GM12878 (cell line): ENCODE measurements around the gene TNP1. TPM values are rescaled to one million over a fixed set of nuclear protein-coding genes. Genes with fewer than 3 reads are reported as not detected.

Source experiments
- ATAC-seq: fragments of 200-7000 bp; cut with Tn5 transposase; 3 replicates; pipeline ENCODE4 v1.9.1; 2020; ENCODE audit warnings: mild to moderate bottlenecking, moderate library complexity
- BruUV-seq: library from RNA; stranded (reverse); fragments of 400-500 nt; replicated peaks from 2 replicates; lab custom pipeline; 2021; lab: Mats Ljungman, UMichigan
- CTCF ChIA-PET: fragments of 300-600 bp; sonication (Branson Sonifier 250); formaldehyde crosslinking; extraction: SDS; loops from one replicate; lab custom pipeline; 2021; ENCODE audit warnings: inconsistent platforms; lab: Yijun Ruan, JAX
- POLR2A ChIA-PET: fragments of 350-600 bp; formaldehyde crosslinking; extraction: SDS; loops from one replicate; lab custom pipeline; 2021; ENCODE audit warnings: inconsistent platforms; lab: Charles Lee
- RAD21 ChIA-PET: fragments of 300-600 bp; sonication (Branson Sonifier 250); formaldehyde crosslinking; loops from one replicate; lab custom pipeline; 2023; ENCODE audit warnings: antibody characterized with exemption; ENCODE audit not compliant: unreplicated experiment; lab: Charles Lee
- SMC1A ChIA-PET: fragments of 300-600 bp; sonication (Branson Sonifier 250); formaldehyde crosslinking; loops from one replicate; lab custom pipeline; 2023; ENCODE audit not compliant: unreplicated experiment, uncharacterized antibody; lab: Charles Lee
- DNase-seq: peaks from one replicate; pipeline ENCODE4 v3.0.0-alpha.2; 2011; ENCODE audit warnings: low read depth, low spot score
- FAIRE-seq: peaks from 3 replicates; lab custom pipeline; 2011; peaks lifted over from hg19 to GRCh38; lab: Jason Lieb, UNC
- H2AFZ ChIP-seq: 2 replicates; pipeline ENCODE4 v1.6.0; 2011; ENCODE audit warnings: low read depth, low read length, control low read depth; ENCODE audit not compliant: control insufficient read depth
- H3K27ac ChIP-seq: 2 replicates; pipeline ENCODE4 v1.5.1; 2011; ENCODE audit warnings: control low read depth; ENCODE audit not compliant: control insufficient read depth, insufficient read depth
- H3K27me3 ChIP-seq, 2 experiments: replicated peaks in 1 of 2; 2 replicates each; pipeline versions ENCODE4 v1.6.0 to v1.6.1; 2011; ENCODE audit warnings: low read length in 1 of 2; ENCODE audit not compliant: control insufficient read depth in 2 of 2, insufficient read depth in 2 of 2
- H3K36me3 ChIP-seq, 2 experiments: 2 replicates each; pipeline ENCODE4 v1.5.1; 2011; ENCODE audit warnings: low read length in 1 of 2; ENCODE audit not compliant: control insufficient read depth in 2 of 2, insufficient read depth in 2 of 2
- H3K4me1 ChIP-seq: 2 replicates; pipeline ENCODE4 v1.6.1; 2011; ENCODE audit warnings: mild to moderate bottlenecking, low read length, moderate library complexity, mixed read lengths; ENCODE audit not compliant: control insufficient read depth, insufficient read depth
- H3K4me2 ChIP-seq: 2 replicates; pipeline ENCODE4 v1.6.0; 2011; ENCODE audit warnings: control low read depth; ENCODE audit not compliant: control insufficient read depth, insufficient read depth
- H3K4me3 ChIP-seq: fragments of 200-600 bp; sonication (generic); 2 replicates; pipeline ENCODE4 v1.5.1; 2016
- H3K79me2 ChIP-seq: 2 replicates; pipeline ENCODE4 v1.6.0; 2011; ENCODE audit warnings: low read length; ENCODE audit not compliant: control insufficient read depth, insufficient read depth
- H3K9ac ChIP-seq: 2 replicates; pipeline ENCODE4 v1.8.0; 2011; ENCODE audit warnings: low read length, control low read depth, mixed read lengths; ENCODE audit not compliant: control insufficient read depth, insufficient read depth
- H3K9me3 ChIP-seq: replicated peaks from 3 replicates; pipeline ENCODE4 v1.5.1; 2011; ENCODE audit warnings: mild to moderate bottlenecking, low read length; ENCODE audit not compliant: control insufficient read depth, insufficient read depth
- H4K20me1 ChIP-seq: 2 replicates; pipeline ENCODE4 v1.6.0; 2011; ENCODE audit not compliant: control insufficient read depth, insufficient read depth
- EZH2 ChIP-seq: IDR thresholded peaks from 2 replicates; pipeline ENCODE4 v1.6.1; 2012; ENCODE audit warnings: low read depth, mild to moderate bottlenecking, control low read depth, inconsistent platforms, low read length, borderline replicate concordance; ENCODE audit not compliant: control insufficient read depth
- POU2F2 ChIP-seq: IDR thresholded peaks from 3 replicates; pipeline ENCODE4 v1.6.1; 2011; ENCODE audit warnings: low read depth, mild to moderate bottlenecking, low read length, borderline replicate concordance
- TAF1 ChIP-seq: IDR thresholded peaks from 2 replicates; pipeline ENCODE4 v1.6.1; 2011; ENCODE audit warnings: mild to moderate bottlenecking, low read depth, low read length, borderline replicate concordance
- ZNF384 ChIP-seq: IDR thresholded peaks from 2 replicates; pipeline ENCODE4 v1.6.1; 2012; ENCODE audit warnings: low read depth, mild to moderate bottlenecking, low read length, improper control_type of control experiment, borderline replicate concordance
- WGBS: methylation state at CpG from one replicate; pipeline ENCODE4 v1.1.6; 2016; ENCODE audit warnings: low lambda C conversion rate; ENCODE audit not compliant: insufficient replicate concordance, insufficient coverage; ENCODE audit errors: missing lambda C conversion rate; 5-methylcytosine and 5-hydroxymethylcytosine counted together
- in situ Hi-C: fragments of 300-500 bp; cut with MboI; formaldehyde crosslinking; loops from 9 replicates; pipeline ENCODE4 v1.14.3; 2018; ENCODE audit warnings: mixed read lengths
- intact Hi-C: fragments of 100-400 bp; cut with micrococcal nuclease; formaldehyde crosslinking; loops from one replicate; pipeline ENCODE4 v1.14.2; 2022; ENCODE audit not compliant: unreplicated experiment
- polyA plus RNA-seq, 11 experiments: library from polyadenylated mRNA; depleted of rRNA in 4 of 11; unstranded in 6 of 11; stranded (reverse) in 5 of 11; fragments of >200 nt; fragmentation: Nextera tagmentation in 4 of 11; fragmentation: Illumina TruSeq in 1 of 11; extraction: Ambion mirVana in 4 of 11; extraction: Trizol in 1 of 11; gene quantifications; 1 replicate in 1 of 11; 2 replicates in 10 of 11; pipeline versions ENCODE4 v1.2.1 to v1.2.3, GENCODE V29; 2011 to 2016; ENCODE audit warnings: inconsistent platforms in 2 of 11, missing spikeins in 2 of 11, low read depth in 1 of 11
- total RNA-seq, 4 experiments: library from RNA; depleted of rRNA in 3 of 4; stranded (reverse); fragments of >200 nt in 3 of 4; fragmentation: Illumina TruSeq in 1 of 4; extraction: Trizol in 1 of 4; gene quantifications; 2 replicates each; pipeline versions ENCODE4 v1.2.1 to v1.2.3, GENCODE V29; 2013 to 2021
- TF ChIP-seq, protein P1 (sequence below): IDR thresholded peaks from 2 replicates; pipeline ENCODE4 v1.6.1; 2011; ENCODE audit warnings: low read depth, mild to moderate bottlenecking, low read length, moderate library complexity, borderline replicate concordance; ENCODE audit errors: extremely low read depth
- TF ChIP-seq, protein P2 (sequence below): fragments of 450-650 bp; IDR thresholded peaks from 2 replicates; pipeline ENCODE4 v1.6.1; 2016; ENCODE audit warnings: mild to moderate bottlenecking

TNP1 gene
- total and polyA plus RNA-seq, 10 of the 15 experiments (the other 5 are each of a cell fraction or from before 2014, with no cell fraction given): not detected

DNA sequence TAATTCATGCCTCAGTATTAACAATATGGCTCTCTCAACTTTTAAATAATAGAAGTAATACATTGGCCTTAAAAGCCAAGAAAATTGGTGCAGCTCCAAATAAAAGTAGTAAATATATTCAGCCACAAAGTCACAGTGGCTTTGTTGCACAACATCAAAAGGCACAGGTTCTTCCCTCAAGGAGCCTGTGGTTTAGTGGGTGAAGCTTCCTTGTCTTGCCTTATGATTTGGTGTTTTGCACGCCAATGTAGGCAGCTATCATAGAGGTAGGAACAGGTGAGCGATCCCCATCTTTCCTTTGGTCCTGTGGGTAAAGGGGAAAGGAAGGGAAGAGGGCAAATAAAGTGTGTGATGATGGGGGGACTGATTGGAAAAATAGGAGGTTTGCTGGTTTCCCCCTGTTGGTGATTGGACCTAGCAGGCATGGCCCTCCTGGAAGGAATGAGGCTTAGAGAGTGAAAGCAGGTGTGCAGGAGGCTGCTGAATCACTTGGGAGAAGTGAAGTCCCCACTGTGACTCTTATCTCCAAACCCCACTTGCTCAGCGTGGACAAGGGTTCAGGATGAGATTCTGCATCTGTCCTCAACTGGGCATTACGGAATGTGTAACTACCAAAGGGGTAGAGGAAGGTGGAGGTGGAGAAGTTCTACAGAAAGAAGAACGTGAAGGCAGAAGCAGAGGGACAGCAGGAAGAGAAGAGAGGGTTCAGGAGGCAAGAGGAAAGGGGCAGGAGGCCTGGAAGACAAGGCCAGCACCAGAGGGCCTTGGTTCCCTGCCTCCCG lies 20.1 kb upstream of the TNP1 start:
- Histone ChIP-seq H3K27me3 (no peaks in the 10 kb centered on the region), H2AFZ (no peak overlapping the region), H4K20me1 (no peaks in the 10 kb centered on the region), H3K9ac (no peak overlapping the region), H3K4me3 (no peak overlapping the region), H3K27ac (no peak overlapping the region), H3K4me1 (no peaks in the 10 kb centered on the region), H3K36me3 (no peaks in the 10 kb centered on the region), H3K9me3 (no peaks in the 10 kb centered on the region), H3K79me2 (no peaks in the 10 kb centered on the region), H3K4me2 (no peak overlapping the region)
- DNase-seq (no peak), FAIRE-seq (no peak), ATAC-seq (no peak)
- ChIA-PET RAD21 (interaction anchor here (0.6 kb wide), 1 partner anchor 363 kb away, joined by 3 read pairs; no protein-coding TSS in a partner anchor), SMC1A (no interaction called here), CTCF (no interaction called here), POLR2A (no interaction called here)
- BruUV-seq: no TSS peak
- 8% methylated on average over 6 of the region's 6 CpGs for WGBS
- intact Hi-C loops: loop anchor here (5.0 to 10.0 kb wide), 2 partner anchors 285 to 632 kb away; no protein-coding TSS in a partner anchor
- in situ Hi-C loops: no loop called here
- TF ChIP-seq EZH2 (no peak), TAF1 (no peak), ZNF384 (no peak), POU2F2 (no peak)
- TF ChIP-seq, protein P1, sequence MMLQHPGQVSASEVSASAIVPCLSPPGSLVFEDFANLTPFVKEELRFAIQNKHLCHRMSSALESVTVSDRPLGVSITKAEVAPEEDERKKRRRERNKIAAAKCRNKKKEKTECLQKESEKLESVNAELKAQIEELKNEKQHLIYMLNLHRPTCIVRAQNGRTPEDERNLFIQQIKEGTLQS: no peak
- TF ChIP-seq, protein P2, sequence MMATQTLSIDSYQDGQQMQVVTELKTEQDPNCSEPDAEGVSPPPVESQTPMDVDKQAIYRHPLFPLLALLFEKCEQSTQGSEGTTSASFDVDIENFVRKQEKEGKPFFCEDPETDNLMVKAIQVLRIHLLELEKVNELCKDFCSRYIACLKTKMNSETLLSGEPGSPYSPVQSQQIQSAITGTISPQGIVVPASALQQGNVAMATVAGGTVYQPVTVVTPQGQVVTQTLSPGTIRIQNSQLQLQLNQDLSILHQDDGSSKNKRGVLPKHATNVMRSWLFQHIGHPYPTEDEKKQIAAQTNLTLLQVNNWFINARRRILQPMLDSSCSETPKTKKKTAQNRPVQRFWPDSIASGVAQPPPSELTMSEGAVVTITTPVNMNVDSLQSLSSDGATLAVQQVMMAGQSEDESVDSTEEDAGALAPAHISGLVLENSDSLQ: no peak
